Natural killer cell treated with Interleukin-12 subunit alpha and Interleukin-12 subunit beta and Interleukin-15 and Interleukin-18, amount 100 ng/mL, for 72 hours (primary cell): ENCODE results near the gene CYP4F12. TPM values are rescaled to one million over a fixed set of nuclear protein-coding genes. Genes with fewer than 3 reads are reported as not detected.
"Not testable (repeated sequence)": the region's sequence is repeated elsewhere in the genome, so short reads cannot be mapped to it uniquely, and the experiment has no call there.

Source experiments
- ATAC-seq, 2 donors: fragments of 150-1000 bp; cut with Tn5 transposase in 1 of 2; sonication (Bioruptor Pico), chemical (Tn5 transposase) in 1 of 2; 2 replicates each; pipeline ENCODE4 v1.10.0; 2021
- DNase-seq: peaks from one replicate; pipeline ENCODE4 v3.0.0; 2022; ENCODE audit warnings: low spot score
- H3K27ac Mint-ChIP-seq, 2 donors: 1 replicate in 1 of 2; 2 replicates in 1 of 2; pipeline ENCODE4 v1.8.0; 2022; ENCODE audit warnings: mixed read lengths in 2 of 2, mild to moderate bottlenecking in 1 of 2, moderate library complexity in 1 of 2
- H3K27me3 Mint-ChIP-seq, 2 donors: 1 replicate in 1 of 2; 2 replicates in 1 of 2; pipeline ENCODE4 v1.8.0; 2022; ENCODE audit warnings: mixed read lengths in 2 of 2
- H3K36me3 Mint-ChIP-seq: one replicate; pipeline ENCODE4 v1.8.0; 2022; ENCODE audit warnings: mixed read lengths
- H3K4me1 Mint-ChIP-seq, 2 donors: 1 replicate in 1 of 2; 2 replicates in 1 of 2; pipeline ENCODE4 v1.8.0; 2022; ENCODE audit warnings: low read depth in 2 of 2, mixed read lengths in 2 of 2, mild to moderate bottlenecking in 1 of 2
- H3K4me3 Mint-ChIP-seq: one replicate; pipeline ENCODE4 v1.8.0; 2022; ENCODE audit warnings: mixed read lengths
- H3K9me3 Mint-ChIP-seq: 2 replicates; pipeline ENCODE4 v1.8.0; 2022; ENCODE audit warnings: mixed read lengths
- total RNA-seq, 2 donors: library from RNA; stranded (reverse); gene quantifications; one replicate each; pipeline ENCODE4 v1.2.3, GENCODE V29; 2022

Gene CYP4F12
- total RNA-seq, 2 donors from 2014 or later, result not detected

DNA sequence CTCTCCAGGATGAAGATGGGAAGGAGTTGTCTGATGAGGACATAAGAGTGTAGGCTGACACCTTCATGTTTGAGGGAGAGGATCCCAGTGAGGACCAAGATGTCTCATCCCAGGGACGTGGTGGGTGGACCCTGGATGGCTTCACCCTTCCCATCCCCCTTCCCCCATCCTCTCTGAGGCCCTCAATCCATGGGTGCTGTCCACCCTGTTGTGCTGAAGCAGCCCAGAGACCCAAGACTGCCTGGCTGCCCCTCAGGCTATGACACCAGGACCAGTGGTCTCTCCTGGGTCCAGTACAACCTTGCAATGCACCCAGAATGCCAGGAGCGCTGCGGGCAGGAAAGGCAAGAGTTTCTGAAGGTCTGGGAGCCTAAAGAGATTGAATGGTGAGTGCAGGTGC lies 3.4 kb upstream of the CYP4F12 start:
- ATAC-seq, result no peak
- H3K27ac Mint-ChIP-seq, result no peak overlapping the region
- no peak overlapping the region for H3K4me3 Mint-ChIP-seq
- H3K27me3 Mint-ChIP-seq, result peaks cover 8% of the 10 kb centered on the region in 2 donors
- peaks cover 0 to 3% of the 10 kb centered on the region in 2 donors for H3K4me1 Mint-ChIP-seq
- H3K9me3 Mint-ChIP-seq, result no peaks in the 10 kb centered on the region
- H3K36me3 Mint-ChIP-seq, result no peaks in the 10 kb centered on the region
- no peak for DNase-seq

DNA sequence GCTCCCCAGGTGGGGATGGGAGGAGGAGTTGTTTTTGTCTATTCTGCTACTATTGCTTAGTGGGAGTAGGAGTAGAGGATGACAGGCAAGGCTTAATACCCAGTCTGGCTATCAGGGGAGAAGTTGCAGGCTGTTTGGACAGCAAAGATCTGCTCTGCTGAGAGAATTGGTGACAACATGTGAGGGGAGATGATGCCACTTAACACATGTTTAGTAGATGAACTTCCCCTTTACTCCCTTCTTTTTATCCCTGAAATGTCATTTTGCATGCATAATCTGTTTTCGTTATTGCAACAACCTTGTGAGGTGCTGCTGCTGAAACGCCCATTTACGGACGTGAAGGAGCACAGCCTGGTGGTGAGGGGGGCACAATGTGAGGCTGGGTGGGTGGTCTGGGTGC lies 3.0 kb upstream of the CYP4F12 start:
- Mint-ChIP-seq H3K4me1 (peaks cover 0 to 6% of the 10 kb centered on the region in 2 donors), H3K36me3 (no peaks in the 10 kb centered on the region), H3K4me3 (no peak overlapping the region), H3K9me3 (no peaks in the 10 kb centered on the region), H3K27ac (no peak overlapping the region), H3K27me3 (peaks cover 6 to 7% of the 10 kb centered on the region in 2 donors)
- DNase-seq (no peak), ATAC-seq (no peak)

DNA sequence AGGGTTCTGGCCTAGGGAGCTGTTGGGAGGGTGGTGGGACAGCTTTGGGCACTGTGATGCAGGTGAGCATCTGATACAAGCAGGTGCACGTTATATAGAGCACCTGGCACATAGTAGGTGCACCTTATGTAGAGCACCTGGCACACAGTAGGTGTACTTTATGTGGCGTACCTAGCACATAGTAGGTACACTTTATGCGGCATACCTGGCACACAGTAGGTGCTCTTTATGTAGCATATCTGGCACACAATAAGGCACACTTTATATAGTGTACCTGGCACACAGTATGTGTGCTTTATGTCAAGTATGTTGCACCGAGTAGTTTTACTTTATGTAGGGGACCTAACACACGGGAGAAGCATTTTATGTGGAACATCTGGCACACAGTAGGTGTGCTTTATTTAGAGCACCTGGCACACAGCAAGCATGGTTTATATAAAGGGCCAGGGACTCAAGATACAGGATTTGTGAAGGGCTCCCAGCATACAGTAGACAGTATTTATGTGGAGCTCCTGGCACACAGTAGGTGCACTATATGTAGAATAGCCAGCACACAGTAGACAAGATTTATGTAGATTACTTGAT lies 1.6 kb upstream of the CYP4F12 start:
- Mint-ChIP-seq H3K4me3 (no peak overlapping the region), H3K27me3 (no peaks in the 10 kb centered on the region), H3K9me3 (no peaks in the 10 kb centered on the region), H3K4me1 (peaks cover 0 to 6% of the 10 kb centered on the region in 2 donors), H3K36me3 (no peaks in the 10 kb centered on the region), H3K27ac (no peak overlapping the region)
- DNase-seq (no peak), ATAC-seq (no peak)

DNA sequence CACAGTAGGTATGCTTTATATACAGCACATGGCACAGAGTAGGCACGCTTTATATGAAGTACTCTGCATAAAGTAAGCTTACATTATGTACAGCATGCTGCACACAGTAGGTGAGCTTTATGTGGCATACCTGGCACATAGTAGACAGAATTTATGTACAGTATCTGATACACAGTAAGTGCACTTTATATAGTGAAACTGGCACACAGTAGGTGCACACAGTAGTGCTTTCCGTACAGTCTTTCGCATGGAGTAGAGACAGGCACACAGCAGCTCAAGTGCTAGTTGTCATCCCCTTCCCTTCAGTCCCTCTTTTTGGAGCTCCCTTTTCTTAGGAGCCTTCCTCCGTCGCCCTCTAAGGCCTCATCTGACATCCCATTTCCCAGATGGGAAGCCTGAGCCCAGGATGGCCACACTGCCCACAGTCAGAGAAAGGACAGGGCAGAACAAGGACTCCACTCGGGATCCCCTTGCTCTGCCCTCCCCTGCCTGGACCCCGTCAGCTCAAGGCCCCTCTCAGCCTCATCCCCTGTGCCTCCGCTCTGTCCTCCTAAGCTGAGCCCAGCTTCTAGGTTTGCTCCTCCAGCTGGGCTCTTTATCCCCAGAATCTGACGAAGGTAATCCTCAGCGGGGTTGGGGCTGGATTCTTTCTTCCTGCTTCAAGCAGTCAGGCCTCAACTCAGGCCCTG lies 852 bp upstream of the CYP4F12 start:
- H3K9me3 Mint-ChIP-seq, result no peaks in the 10 kb centered on the region
- DNase-seq (no peak), ATAC-seq (no peak)
- H3K36me3 Mint-ChIP-seq, result no peaks in the 10 kb centered on the region
- no peak overlapping the region for H3K27ac Mint-ChIP-seq
- peaks cover 0 to 6% of the 10 kb centered on the region in 2 donors for H3K4me1 Mint-ChIP-seq
- no peak overlapping the region for H3K4me3 Mint-ChIP-seq
- H3K27me3 Mint-ChIP-seq, result peaks cover 0 to 6% of the 10 kb centered on the region in 2 donors

DNA sequence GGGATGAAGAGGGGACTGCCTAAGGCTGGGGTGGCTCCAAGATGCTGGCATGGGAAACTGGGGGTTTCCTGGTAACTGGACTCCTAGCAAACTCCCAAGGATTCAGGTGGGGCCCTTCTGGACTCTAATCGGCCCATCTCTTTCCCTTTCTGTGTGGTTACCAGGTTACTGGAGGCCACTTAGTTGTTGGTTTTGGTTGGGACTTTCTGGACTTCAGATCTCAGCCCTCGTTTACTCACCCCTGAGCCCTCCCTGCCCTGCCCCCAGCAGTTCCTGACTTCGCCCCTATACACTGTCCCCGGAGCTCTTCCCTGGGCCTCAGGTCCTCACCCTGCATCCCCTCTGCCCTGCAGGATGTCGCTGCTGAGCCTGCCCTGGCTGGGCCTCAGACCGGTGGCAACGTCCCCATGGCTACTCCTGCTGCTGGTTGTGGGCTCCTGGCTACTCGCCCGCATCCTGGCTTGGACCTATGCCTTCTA lies 328 bp downstream of the CYP4F12 start:
- H3K4me3 Mint-ChIP-seq, result no peak overlapping the region
- H3K27ac Mint-ChIP-seq, result no peak overlapping the region

DNA sequence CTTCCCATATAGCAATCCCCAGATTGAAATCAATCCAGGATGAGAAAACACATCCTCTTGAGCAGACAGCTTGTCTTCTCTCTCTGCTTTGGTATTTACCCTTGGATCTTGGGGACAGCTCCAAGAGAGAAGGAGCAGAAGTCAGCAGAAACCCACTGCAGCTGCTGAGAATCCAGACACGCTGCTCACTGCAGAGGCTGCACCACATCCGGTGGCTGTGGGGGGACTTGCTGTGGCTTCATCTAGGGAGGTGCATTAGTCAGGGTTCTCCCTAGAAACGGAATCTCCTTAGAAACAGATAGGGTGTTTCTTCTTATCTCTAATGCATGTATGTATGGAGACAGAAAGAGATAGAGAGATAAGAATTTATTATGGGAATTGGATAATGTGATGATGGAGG lies 2.7 kb downstream of the CYP4F12 start:
- peaks cover 0 to 11% of the 10 kb centered on the region in 2 donors for H3K4me1 Mint-ChIP-seq
- peaks cover 7% of the 10 kb centered on the region for H3K9me3 Mint-ChIP-seq
- H3K36me3 Mint-ChIP-seq, result peaks cover 10% of the 10 kb centered on the region
- no peak for DNase-seq
- no peak for ATAC-seq
- no peak overlapping the region for H3K4me3 Mint-ChIP-seq
- peaks cover 16 to 36% of the 10 kb centered on the region in 2 donors for H3K27me3 Mint-ChIP-seq
- H3K27ac Mint-ChIP-seq, result no peak overlapping the region

More for the DNA sequence above, 328 bp downstream of the CYP4F12 start:
- peaks cover 0 to 11% of the 10 kb centered on the region in 2 donors for H3K4me1 Mint-ChIP-seq
- H3K27me3 Mint-ChIP-seq, result peaks cover 8 to 18% of the 10 kb centered on the region in 2 donors
- no peak for DNase-seq
- peaks cover 7% of the 10 kb centered on the region for H3K9me3 Mint-ChIP-seq
- peak; percentile 15 to 18 for ATAC-seq
- peaks cover 9% of the 10 kb centered on the region for H3K36me3 Mint-ChIP-seq

DNA sequence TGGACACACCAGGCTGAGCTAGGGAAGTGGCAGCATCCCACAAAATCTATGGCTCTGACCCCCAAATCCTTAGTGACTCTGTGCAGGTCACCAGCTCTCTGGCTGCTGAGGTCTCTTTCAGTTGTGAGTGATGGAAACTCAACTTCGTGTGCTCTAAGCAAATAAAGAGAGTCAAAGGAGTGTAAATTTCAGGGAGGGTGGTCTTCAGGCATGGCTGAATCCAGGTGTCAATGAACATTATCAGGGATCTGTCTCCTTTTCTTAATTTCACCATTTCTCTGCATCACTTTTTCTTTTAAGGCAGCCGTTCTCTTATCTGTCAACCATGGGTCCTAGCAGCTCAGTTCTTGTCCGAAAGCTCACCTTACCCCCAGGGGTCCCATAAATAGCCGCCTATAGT lies 6.2 kb downstream of the CYP4F12 start:
- Mint-ChIP-seq H3K27ac (no peak overlapping the region), H3K9me3 (peaks cover 7% of the 10 kb centered on the region), H3K27me3 (peaks cover 22 to 56% of the 10 kb centered on the region in 2 donors), H3K4me1 (peaks cover 0 to 11% of the 10 kb centered on the region in 2 donors), H3K4me3 (no peak overlapping the region), H3K36me3 (peaks cover 10% of the 10 kb centered on the region)
- ATAC-seq (no peak), DNase-seq (no peak)

DNA sequence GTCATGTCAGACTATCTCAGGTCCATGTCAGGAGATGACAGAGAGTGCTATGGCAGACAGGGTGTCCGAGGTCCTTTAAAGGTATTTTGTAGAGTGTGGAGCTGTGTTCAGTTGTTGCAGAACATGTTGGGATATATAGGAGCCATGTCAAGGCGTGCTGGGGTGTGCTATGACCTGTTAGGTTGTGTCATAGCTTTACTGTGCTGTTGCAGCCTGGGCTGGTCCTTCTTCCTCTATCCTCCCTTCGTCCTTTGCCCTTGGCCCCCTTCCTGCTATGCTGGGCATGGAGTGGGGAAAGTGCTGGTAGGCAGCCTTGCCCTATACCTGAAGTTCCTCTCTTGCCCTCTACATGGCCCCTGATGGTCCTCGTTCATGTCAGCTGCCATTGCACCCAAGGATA lies 7.0 kb downstream of the CYP4F12 start:
- not testable (repeated sequence) for DNase-seq, H3K27ac Mint-ChIP-seq, ATAC-seq, H3K36me3 Mint-ChIP-seq, H3K4me3 Mint-ChIP-seq, H3K4me1 Mint-ChIP-seq
- H3K9me3 Mint-ChIP-seq, result peaks cover 10% of the 10 kb centered on the region
- H3K27me3 Mint-ChIP-seq, result peaks cover 25 to 64% of the 10 kb centered on the region in 2 donors

DNA sequence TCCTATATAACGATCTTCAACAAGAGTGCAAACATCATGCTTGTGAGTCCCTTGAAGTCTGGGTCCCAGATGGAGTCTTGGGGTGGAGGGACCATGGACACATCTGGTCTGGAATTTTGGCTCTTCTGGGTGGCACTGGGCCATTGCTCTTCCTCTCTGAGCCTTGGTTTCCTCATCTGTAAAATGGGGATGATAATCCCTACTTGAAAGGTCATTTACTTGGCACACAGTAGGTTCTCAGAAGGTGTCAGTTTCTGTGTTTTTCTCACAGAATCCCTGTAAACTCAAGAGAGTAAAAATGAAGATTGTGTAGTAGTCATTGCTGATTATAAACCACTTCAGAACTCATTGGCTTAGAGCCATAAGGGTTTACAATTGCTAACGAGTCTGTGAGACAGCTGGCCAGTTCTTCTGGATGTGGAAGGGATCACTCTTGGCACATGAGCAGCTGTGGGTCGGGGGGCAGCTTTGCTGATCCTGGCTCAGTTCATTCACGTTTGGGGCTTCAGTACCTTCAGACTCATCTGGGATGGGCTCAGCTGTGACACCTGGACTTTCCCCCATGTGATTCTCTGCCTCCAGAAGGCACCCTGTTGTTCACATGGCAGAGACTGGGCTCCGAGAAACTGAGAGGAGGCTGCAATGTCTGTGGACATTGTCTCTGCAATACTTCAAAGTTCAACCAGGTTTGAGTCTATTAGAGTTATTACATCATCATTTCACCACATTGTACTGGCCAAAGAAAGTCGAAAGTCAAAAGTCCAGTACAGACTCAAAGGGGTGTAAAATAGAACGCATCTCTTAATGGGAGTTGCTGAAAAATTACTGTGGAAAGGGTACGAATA lies 7.8 kb downstream of the CYP4F12 start:
- peaks cover 0 to 5% of the 10 kb centered on the region in 2 donors for H3K4me1 Mint-ChIP-seq
- no peak overlapping the region for H3K27ac Mint-ChIP-seq
- no peak for ATAC-seq
- no peak overlapping the region for H3K4me3 Mint-ChIP-seq
- H3K9me3 Mint-ChIP-seq, result peaks cover 10% of the 10 kb centered on the region
- peaks cover 26 to 67% of the 10 kb centered on the region in 2 donors for H3K27me3 Mint-ChIP-seq
- no peak for DNase-seq
- H3K36me3 Mint-ChIP-seq, result peaks cover 10% of the 10 kb centered on the region

DNA sequence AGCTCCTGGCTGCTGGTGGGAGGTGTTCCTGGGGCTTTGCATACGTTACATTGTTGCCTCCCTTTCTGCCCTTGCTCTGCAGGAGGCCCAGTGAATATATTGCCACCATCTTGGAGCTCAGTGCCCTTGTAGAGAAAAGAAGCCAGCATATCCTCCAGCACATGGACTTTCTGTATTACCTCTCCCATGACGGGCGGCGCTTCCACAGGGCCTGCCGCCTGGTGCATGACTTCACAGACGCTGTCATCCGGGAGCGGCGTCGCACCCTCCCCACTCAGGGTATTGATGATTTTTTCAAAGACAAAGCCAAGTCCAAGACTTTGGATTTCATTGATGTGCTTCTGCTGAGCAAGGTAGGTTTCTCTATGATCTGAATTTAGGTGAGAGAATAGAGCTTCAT lies 10.5 kb downstream of the CYP4F12 start:
- no peaks in the 10 kb centered on the region for H3K36me3 Mint-ChIP-seq
- no peak overlapping the region for H3K27ac Mint-ChIP-seq
- DNase-seq (no peak), ATAC-seq (no peak)
- no peak overlapping the region for H3K4me3 Mint-ChIP-seq
- H3K9me3 Mint-ChIP-seq, result peaks cover 3% of the 10 kb centered on the region
- peaks cover 30 to 64% of the 10 kb centered on the region in 2 donors for H3K27me3 Mint-ChIP-seq
- no peaks in the 10 kb centered on the region for H3K4me1 Mint-ChIP-seq

DNA sequence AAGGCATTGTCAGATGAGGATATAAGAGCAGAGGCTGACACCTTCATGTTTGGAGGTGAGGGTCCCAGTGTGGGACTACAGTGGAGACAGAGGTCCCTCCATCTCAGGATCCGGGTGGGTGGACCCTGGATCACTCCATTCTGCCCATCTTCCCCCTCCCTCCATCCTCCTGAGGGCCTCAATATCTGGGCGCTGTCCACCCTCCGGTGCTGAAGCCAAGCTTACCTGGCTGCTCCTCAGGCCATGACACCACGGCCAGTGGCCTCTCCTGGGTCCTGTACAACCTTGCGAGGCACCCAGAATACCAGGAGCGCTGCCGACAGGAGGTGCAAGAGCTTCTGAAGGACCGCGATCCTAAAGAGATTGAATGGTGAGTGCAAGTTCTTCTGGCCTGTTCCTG lies 11.9 kb downstream of the CYP4F12 start:
- Mint-ChIP-seq H3K9me3 (peaks cover 3% of the 10 kb centered on the region), H3K36me3 (no peaks in the 10 kb centered on the region), H3K27me3 (peaks cover 33 to 65% of the 10 kb centered on the region in 2 donors), H3K27ac (no peak overlapping the region), H3K4me3 (no peak overlapping the region), H3K4me1 (no peaks in the 10 kb centered on the region)
- ATAC-seq, result no peak
- no peak for DNase-seq

DNA sequence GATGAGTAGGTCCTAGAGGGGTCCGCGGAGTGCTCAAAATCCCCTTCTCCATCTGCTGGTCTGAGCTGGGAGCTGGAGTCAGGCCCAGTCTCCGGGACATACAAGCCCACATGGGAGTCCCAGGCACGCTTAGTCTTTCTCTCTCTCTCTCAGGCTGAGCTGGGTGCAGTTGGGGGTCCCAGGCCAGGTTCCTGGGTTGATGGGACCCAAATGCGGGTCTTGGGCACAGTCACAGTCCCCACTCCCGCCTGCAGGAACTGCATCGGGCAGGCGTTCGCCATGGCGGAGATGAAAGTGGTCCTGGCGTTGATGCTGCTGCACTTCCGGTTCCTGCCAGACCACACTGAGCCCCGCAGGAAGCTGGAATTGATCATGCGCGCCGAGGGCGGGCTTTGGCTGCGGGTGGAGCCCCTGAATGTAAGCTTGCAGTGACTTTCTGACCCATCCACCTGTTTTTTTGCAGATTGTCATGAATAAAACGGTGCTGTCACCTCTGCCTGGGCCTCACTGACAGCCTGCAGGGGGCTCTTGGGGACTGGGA lies 23.8 kb downstream of the CYP4F12 start:
- DNase-seq, result no peak
- Mint-ChIP-seq H3K36me3 (no peaks in the 10 kb centered on the region), H3K9me3 (no peaks in the 10 kb centered on the region), H3K27me3 (peaks cover 21 to 22% of the 10 kb centered on the region in 2 donors), H3K27ac (no peak overlapping the region), H3K4me3 (no peak overlapping the region), H3K4me1 (no peaks in the 10 kb centered on the region)
- ATAC-seq, result no peak

DNA sequence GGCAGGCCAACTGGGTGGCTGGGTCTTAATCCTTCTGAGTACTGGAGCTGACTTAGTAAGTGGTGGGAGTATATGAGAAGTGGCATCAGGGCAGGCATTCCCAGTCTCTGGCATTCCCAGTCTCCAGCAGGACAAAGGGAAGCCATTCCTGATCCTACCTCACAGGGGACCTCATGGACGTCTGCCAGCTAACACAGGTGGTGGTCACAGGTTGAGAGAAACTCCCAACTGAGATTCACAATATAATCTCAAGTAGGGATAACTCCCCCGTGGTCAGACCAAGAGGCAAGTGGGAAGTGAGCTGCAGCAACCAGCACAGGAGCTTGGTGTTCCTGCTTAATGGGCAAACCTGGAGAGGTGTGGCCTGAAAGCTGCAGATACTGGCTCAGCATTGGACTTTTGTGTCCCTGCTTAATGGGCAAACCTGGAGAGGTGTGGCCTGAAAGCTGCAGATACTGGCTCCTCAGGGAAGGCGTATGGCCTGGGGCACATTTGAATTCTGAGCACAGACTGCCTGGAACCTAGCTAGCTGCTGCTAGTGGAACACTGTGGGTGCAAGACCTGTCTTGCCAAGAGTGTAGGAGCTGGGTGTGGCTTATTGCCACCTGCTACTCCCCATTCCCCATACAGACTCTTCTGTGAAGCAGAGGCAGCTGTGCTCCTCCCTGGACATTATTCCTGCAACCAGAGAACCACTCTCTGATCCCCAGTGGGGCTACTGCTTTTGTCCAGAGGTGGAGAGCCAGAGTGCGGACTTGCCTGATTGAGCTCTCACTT lies 29.1 kb downstream of the CYP4F12 start:
- no peaks in the 10 kb centered on the region for H3K4me1 Mint-ChIP-seq
- ATAC-seq, result no peak
- peaks cover 28 to 31% of the 10 kb centered on the region in 2 donors for H3K27me3 Mint-ChIP-seq

More for the DNA sequence above, 29.1 kb downstream of the CYP4F12 start:
- no peak for DNase-seq
- Mint-ChIP-seq H3K36me3 (peaks cover 3% of the 10 kb centered on the region), H3K27ac (no peak overlapping the region), H3K9me3 (peaks cover 3% of the 10 kb centered on the region), H3K4me3 (no peak overlapping the region)
